ENCODE results near the gene PRDX5.

PRDX5 gene

DNA sequence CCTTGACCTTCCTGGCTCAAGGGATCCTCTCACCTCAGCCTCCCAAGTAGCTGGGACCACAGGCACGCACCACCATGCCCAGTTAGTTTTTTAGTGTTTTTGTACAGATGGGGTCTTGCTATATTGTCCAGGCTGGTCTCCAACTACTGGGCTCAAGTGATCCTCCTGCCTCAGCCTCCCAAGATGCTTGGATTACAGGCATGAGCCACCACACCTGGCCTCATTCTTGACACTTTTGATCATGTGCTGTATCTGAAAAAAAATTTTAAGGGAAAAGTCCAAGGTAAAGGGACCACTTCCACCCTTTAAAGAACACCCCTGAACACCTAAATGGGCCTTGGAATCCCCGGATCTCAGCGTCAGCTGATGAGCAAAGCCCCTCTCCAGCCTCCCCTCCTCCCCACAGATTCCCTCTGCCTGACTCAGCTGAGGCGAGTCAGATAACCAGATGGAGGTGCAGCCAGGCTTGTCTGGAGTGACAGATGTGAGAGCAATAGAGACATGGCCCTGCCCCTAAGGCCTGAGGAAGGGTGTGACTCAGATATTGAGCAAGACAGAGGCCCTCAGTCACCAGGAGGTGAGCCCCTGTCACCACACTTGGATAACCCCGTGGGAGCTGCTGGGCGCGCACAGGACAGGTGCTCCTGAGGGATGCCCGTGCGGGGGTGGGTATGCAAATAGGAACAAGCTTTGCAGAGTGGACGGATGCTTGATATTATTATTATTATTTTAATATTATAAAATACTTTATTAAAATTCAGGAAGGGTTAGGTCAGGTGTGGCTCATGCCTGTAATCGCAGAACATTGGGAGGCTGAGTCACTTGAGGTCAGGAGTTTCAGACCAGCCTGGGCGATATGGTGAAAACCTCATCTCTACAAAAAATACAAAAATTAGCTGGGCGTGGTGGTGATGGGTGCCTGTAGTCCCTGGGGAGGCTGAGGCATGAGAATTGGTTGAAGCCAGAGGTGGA lies 17.1 kb downstream of the PRDX5 start:
- peaks cover 24% of the 10 kb centered on the region in 2 donors for H3K4me1 Mint-ChIP-seq (ENCODE audit: low read depth in 2 of 2)
- H3K36me3 Mint-ChIP-seq (ENCODE audit: insufficient read depth) = peaks cover 20% of the 10 kb centered on the region
- no peak overlapping the region for H3K4me3 Mint-ChIP-seq
- DNase-seq = no peak
- H3K27ac Mint-ChIP-seq = no peak overlapping the region
- no peak for ATAC-seq (replicated peaks)
- no peaks in the 10 kb centered on the region for H3K27me3 Mint-ChIP-seq
- H3K9me3 Mint-ChIP-seq = no peaks in the 10 kb centered on the region

- ATAC-seq (replicated peaks) = no peak
- H3K4me1 Mint-ChIP-seq (ENCODE audit: low read depth in 2 of 2) = peaks cover 26 to 41% of the 10 kb centered on the region in 2 donors
- peak overlapping the region in 1 of 2 donors; percentile 8 for H3K4me3 Mint-ChIP-seq
These were observed 19.8 kb downstream of the PRDX5 start for GRCh38 chr11:64337538-64338249.

GRCh38 chr11:64338716-64339115 lies 20.8 kb downstream of the PRDX5 start:
- peaks cover 26 to 44% of the 10 kb centered on the region in 2 donors for H3K4me1 Mint-ChIP-seq (ENCODE audit: low read depth in 2 of 2)
- H3K9me3 Mint-ChIP-seq = no peaks in the 10 kb centered on the region
- DNase-seq = no peak
- H3K4me3 Mint-ChIP-seq = peak overlapping the region; percentile 93 to 94
- H3K27ac Mint-ChIP-seq = peak overlapping the region; percentile 98 to 99
- ATAC-seq (replicated peaks) = no peak
- peaks cover 31% of the 10 kb centered on the region for H3K36me3 Mint-ChIP-seq (ENCODE audit: insufficient read depth)
- H3K27me3 Mint-ChIP-seq = no peaks in the 10 kb centered on the region

More at GRCh38 chr11:64337538-64338249, 19.8 kb downstream of the PRDX5 start:
- no peaks in the 10 kb centered on the region for H3K9me3 Mint-ChIP-seq
- H3K27ac Mint-ChIP-seq = peak overlapping the region in 1 of 2 donors; percentile 60
- H3K36me3 Mint-ChIP-seq (ENCODE audit: insufficient read depth) = peaks cover 31% of the 10 kb centered on the region
- no peak for DNase-seq
- no peaks in the 10 kb centered on the region for H3K27me3 Mint-ChIP-seq

DNA sequence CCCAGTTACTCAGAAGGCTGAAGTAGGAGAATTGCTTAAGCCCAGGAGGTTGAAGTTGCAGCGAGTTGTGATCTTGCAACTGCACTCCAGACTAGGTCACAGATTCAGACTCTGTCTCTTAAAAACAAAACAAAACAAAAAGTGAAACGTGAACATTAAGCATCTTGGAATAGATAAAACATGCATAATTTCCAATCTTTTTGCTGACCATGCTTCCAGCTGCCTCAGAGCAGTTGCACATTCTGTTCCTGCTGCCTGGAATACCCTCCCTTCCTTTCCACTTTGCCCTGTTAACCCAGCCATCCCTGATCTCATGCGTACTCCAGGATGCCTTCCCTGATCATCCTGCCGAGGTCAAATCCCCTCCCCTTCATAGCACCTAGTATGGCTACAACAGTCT lies 21.4 kb downstream of the PRDX5 start:
- peaks cover 26 to 45% of the 10 kb centered on the region in 2 donors for H3K4me1 Mint-ChIP-seq (ENCODE audit: low read depth in 2 of 2)
- peak overlapping the region; percentile 93 to 94 for H3K4me3 Mint-ChIP-seq
- H3K9me3 Mint-ChIP-seq = no peaks in the 10 kb centered on the region
- no peaks in the 10 kb centered on the region for H3K27me3 Mint-ChIP-seq
- ATAC-seq (replicated peaks) (no peak), DNase-seq (no peak)
- peak overlapping the region; percentile 98 to 99 for H3K27ac Mint-ChIP-seq
- peaks cover 31% of the 10 kb centered on the region for H3K36me3 Mint-ChIP-seq (ENCODE audit: insufficient read depth)

DNA sequence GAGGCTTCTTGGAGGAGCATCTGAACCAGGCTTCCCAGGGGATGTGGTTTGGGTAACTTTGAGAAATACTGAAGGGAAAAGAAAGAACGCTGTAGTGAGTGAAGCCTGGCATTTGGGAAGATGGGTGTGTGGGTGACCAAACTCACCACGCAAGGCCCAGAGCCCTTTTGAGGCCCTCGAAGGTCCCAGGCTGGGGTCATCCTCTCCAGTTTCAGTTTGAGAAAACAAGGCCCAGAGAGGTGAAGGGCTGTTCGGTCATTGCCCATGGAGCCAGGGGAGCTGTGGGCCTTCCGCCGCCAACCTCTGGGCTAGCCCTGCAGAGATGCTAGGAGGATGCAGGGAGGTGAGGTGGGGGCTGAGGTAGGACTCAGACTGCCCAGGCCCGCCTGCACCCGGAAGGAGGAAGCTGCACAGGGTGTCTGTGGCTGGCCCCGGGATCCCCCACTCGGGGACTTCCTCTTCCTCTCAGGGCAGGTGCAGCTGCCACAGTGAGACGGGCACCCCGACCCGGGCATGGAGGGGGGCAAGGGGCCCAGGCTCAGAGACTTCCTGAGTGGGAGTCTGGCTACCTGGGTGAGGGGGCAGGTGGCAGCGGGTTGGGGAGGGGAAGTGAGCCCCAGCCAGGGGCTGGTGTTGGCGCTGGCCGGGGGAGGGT lies 22.0 kb downstream of the PRDX5 start, which contains the start of gene CCDC88B:
Gene CCDC88B (plus strand): TSS at position 451 of the 655 bp plus-strand sequence. CDS start 63 bp downstream, at position 514.
- ATAC-seq (replicated peaks) (peak; percentile 92), DNase-seq (peak; percentile 88 to 90 (median 90))
- Mint-ChIP-seq H3K4me1 (ENCODE audit: low read depth in 2 of 2) (peaks cover 26 to 48% of the 10 kb centered on the region in 2 donors), H3K27ac (peak within 1 kb of the TSS; percentile 98 to 99), H3K36me3 (ENCODE audit: insufficient read depth) (peaks cover 31% of the 10 kb centered on the region), H3K9me3 (no peaks in the 10 kb centered on the region), H3K4me3 (peak within 1 kb of the TSS; percentile 93 to 94), H3K27me3 (no peaks in the 10 kb centered on the region)

- Mint-ChIP-seq H3K4me1 (ENCODE audit: low read depth in 2 of 2) (peaks cover 31 to 53% of the 10 kb centered on the region in 2 donors), H3K4me3 (peak overlapping the region; percentile 93 to 94), H3K27me3 (no peaks in the 10 kb centered on the region), H3K27ac (peak overlapping the region; percentile 98 to 99), H3K36me3 (ENCODE audit: insufficient read depth) (peaks cover 31% of the 10 kb centered on the region), H3K9me3 (no peaks in the 10 kb centered on the region)
- DNase-seq (peak; percentile 74 to 80 (median 75)), ATAC-seq (replicated peaks) (peak; percentile 37)
These were observed 22.9 kb downstream of the PRDX5 start for GRCh38 chr11:64340671-64341335.

GRCh38 chr11:64341429-64341828 lies 23.5 kb downstream of the PRDX5 start:
- DNase-seq (no peak), ATAC-seq (replicated peaks) (no peak)
- Mint-ChIP-seq H3K4me1 (ENCODE audit: low read depth in 2 of 2) (peaks cover 31 to 53% of the 10 kb centered on the region in 2 donors), H3K27me3 (no peaks in the 10 kb centered on the region), H3K9me3 (no peaks in the 10 kb centered on the region), H3K36me3 (ENCODE audit: insufficient read depth) (peaks cover 35% of the 10 kb centered on the region), H3K4me3 (peak overlapping the region; percentile 93 to 94), H3K27ac (peak overlapping the region; percentile 28 to 99)

- ATAC-seq (replicated peaks) = peak; percentile 62
- DNase-seq = peak; percentile 93 to 94 (median 93)
- Mint-ChIP-seq H3K9me3 (no peaks in the 10 kb centered on the region), H3K27ac (peak overlapping the region; percentile 28 to 49), H3K4me1 (ENCODE audit: low read depth in 2 of 2) (peaks cover 31 to 53% of the 10 kb centered on the region in 2 donors), H3K4me3 (peak overlapping the region; percentile 93 to 94), H3K36me3 (ENCODE audit: insufficient read depth) (peaks cover 42% of the 10 kb centered on the region), H3K27me3 (no peaks in the 10 kb centered on the region)
These were observed 24.2 kb downstream of the PRDX5 start for GRCh38 chr11:64341851-64342791.

DNA sequence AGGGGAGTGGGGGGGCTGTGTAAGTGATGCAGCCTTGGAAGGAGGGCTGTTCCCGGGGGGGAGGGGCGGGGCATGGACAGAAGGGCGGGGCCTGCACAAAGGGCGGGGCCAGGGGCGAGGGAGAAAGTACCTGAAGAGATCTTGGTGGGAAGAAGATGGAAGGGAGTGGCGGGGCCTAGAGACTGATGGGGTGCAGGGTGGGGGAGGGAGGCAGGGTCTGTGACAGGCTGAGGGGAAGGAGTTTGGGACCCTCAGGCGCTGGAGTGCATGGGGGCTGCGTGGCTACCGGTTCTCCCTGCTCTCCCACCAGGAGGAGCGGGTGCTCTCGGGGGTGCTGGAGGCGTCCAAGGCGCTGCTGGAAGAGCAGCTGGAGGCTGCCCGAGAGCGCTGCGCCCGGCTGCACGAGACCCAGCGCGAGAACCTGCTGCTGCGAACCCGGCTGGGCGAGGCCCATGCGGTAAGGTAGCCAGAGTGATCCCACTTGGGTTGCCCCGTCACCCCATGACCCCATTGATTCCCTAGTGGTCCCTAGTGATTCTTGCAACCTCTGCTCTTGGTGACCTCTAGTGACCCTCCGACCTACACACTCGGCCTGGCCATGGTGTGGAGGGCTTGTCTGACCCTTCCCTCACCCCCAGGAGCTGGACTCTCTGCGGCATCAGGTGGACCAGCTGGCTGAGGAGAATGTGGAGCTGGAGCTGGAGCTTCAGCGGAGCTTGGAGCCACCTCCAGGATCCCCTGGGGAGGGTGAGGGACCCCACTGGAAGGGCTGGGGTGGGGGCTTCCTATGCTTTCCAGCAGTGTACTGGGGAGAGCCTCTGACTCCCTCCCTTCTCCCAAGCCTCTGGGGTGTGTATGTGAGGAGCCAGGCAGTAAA lies 25.2 kb downstream of the PRDX5 start:
- peaks cover 31 to 49% of the 10 kb centered on the region in 2 donors for H3K4me1 Mint-ChIP-seq (ENCODE audit: low read depth in 2 of 2)
- no peaks in the 10 kb centered on the region for H3K27me3 Mint-ChIP-seq
- H3K9me3 Mint-ChIP-seq = no peaks in the 10 kb centered on the region
- peak overlapping the region; percentile 93 to 94 for H3K4me3 Mint-ChIP-seq
- peak overlapping the region in 1 of 2 donors; percentile 28 for H3K27ac Mint-ChIP-seq
- H3K36me3 Mint-ChIP-seq (ENCODE audit: insufficient read depth) = peaks cover 46% of the 10 kb centered on the region
- ATAC-seq (replicated peaks) (no peak), DNase-seq (no peak)

- Mint-ChIP-seq H3K4me1 (ENCODE audit: low read depth in 2 of 2) (peaks cover 29 to 47% of the 10 kb centered on the region in 2 donors), H3K27me3 (no peaks in the 10 kb centered on the region), H3K4me3 (no peak overlapping the region), H3K9me3 (no peaks in the 10 kb centered on the region), H3K27ac (peak overlapping the region in 1 of 2 donors; percentile 38), H3K36me3 (ENCODE audit: insufficient read depth) (peaks cover 43% of the 10 kb centered on the region)
- DNase-seq (no peak), ATAC-seq (replicated peaks) (no peak)
These were observed 26.0 kb downstream of the PRDX5 start for GRCh38 chr11:64343767-64344559.
